ENCODE measurements around the gene ATP8A1.

Gene ATP8A1

GRCh38 chr4:42484630-42485029, 172.3 kb downstream of the ATP8A1 start:
- Histone ChIP-seq H3K4me3 (ENCODE audit: low read depth, low read length) (no peak overlapping the region), H3K27me3 (replicated peaks) (no peaks in the 10 kb centered on the region), H3K36me3 (replicated peaks) (no peaks in the 10 kb centered on the region), H3K27ac (no peak overlapping the region)
- DNase-seq = no peak
- TF ChIP-seq CTCF (IDR thresholded peaks at IDR 0.05; ENCODE audit: low read depth, low read length, missing control alignments) = no peak
- in situ Hi-C loops (cut with HindIII; ENCODE audit: low pct_ligation_motif_present, low sequenced_read_pairs) = no loop called here

- Histone ChIP-seq H3K27me3 (replicated peaks) (no peaks in the 10 kb centered on the region), H3K4me3 (ENCODE audit: low read depth, low read length) (no peak overlapping the region), H3K27ac (no peak overlapping the region), H3K36me3 (replicated peaks) (no peaks in the 10 kb centered on the region)
- no peak for TF ChIP-seq CTCF (IDR thresholded peaks at IDR 0.05; ENCODE audit: low read depth, low read length, missing control alignments)
- DNase-seq = no peak
- in situ Hi-C loops (cut with HindIII; ENCODE audit: low pct_ligation_motif_present, low sequenced_read_pairs) = no loop called here
Observed at GRCh38 chr4:42483426-42484379, 173.2 kb downstream of the ATP8A1 start.

DNA sequence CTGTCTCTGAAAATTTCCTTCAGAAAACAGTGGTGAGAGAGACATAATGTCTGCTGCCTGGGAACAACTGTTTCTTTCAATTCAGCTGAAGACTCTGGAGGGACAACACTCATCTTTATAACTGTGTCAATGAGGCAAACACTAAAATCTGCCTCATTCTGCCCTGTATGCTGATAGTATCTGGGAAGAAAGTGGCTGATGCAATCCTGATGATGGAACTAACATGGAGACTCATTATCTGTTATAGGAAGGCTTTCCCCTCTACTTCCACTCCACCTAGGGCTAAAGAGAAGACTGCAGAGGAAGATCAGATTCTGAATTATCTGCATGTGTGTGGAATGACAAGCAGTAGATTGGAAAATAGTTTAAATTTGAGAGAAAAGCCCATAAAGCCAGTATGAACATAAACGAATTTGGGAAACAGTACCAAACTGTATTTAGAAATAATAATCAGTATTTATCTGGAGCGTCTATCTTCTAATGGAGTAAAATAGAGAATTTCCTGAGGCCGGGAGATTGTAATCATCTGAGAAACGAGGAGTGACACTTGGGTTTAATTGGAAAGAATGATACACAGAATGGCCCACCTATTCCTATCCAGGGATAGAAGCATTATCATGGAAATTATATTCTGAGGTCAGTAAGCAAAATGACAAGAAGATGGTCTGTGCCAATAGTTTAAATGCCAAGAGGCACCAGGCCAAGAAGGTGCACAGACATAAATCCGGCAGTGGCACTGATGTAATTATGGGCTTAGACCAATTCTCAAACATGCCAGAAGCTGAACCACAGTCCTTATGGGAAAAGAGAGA, 174.2 kb downstream of the ATP8A1 start:
- Histone ChIP-seq H3K36me3 (replicated peaks) (no peaks in the 10 kb centered on the region), H3K4me3 (ENCODE audit: low read depth, low read length) (no peak overlapping the region), H3K27ac (no peak overlapping the region), H3K27me3 (replicated peaks) (no peaks in the 10 kb centered on the region)
- TF ChIP-seq CTCF (IDR thresholded peaks at IDR 0.05; ENCODE audit: low read depth, low read length, missing control alignments) = no peak
- DNase-seq = no peak
- in situ Hi-C loops (cut with HindIII; ENCODE audit: low pct_ligation_motif_present, low sequenced_read_pairs) = no loop called here

DNA sequence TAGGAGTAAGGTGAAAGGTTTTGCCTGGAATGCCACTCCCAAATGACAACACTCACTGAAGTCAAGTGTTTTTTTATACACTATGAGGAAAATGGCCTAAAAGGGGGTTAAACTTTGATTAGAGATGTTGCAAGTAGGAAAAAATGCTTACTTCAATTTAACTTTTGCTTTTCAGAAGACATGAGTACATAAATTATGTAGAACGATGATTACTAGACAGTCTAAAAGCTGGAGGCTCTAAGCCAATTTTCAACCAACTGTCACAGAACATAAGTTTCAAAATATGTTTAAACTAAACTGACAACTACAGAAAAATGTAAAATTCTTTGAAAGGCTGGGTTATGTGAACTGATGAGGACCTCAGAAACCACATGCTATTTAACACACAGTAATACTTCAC, 176.2 kb downstream of the ATP8A1 start:
- Histone ChIP-seq H3K27ac (no peak overlapping the region), H3K36me3 (replicated peaks) (no peaks in the 10 kb centered on the region), H3K27me3 (replicated peaks) (no peaks in the 10 kb centered on the region), H3K4me3 (ENCODE audit: low read depth, low read length) (no peak overlapping the region)
- no peak for DNase-seq
- in situ Hi-C loops (cut with HindIII; ENCODE audit: low pct_ligation_motif_present, low sequenced_read_pairs) = no loop called here
- no peak for TF ChIP-seq CTCF (IDR thresholded peaks at IDR 0.05; ENCODE audit: low read depth, low read length, missing control alignments)

- in situ Hi-C loops (cut with HindIII; ENCODE audit: low pct_ligation_motif_present, low sequenced_read_pairs) = no loop called here
- DNase-seq = no peak
- no peak overlapping the region for H3K4me3 ChIP-seq (ENCODE audit: low read depth, low read length)
- no peak for TF ChIP-seq CTCF (IDR thresholded peaks at IDR 0.05; ENCODE audit: low read depth, low read length, missing control alignments)
- no peaks in the 10 kb centered on the region for H3K27me3 ChIP-seq (replicated peaks)
- H3K27ac ChIP-seq = no peak overlapping the region
- H3K36me3 ChIP-seq (replicated peaks) = no peaks in the 10 kb centered on the region
Observed at GRCh38 chr4:42480281-42480680, 176.6 kb downstream of the ATP8A1 start.
